HG03159 (cell line): ENCODE measurements around the gene ABCG4.
"Not testable (repeated sequence)": the region's sequence is repeated elsewhere in the genome, so short reads cannot be mapped to it uniquely, and the experiment has no call there.

Experiments used
- ATAC-seq: cut with Tn5 transposase; IDR thresholded peaks from one replicate; pipeline ENCODE4 v1.9.1; 2021; ENCODE audit warnings: mild to moderate bottlenecking, moderate library complexity; ENCODE audit not compliant: unreplicated experiment

Gene ABCG4

DNA sequence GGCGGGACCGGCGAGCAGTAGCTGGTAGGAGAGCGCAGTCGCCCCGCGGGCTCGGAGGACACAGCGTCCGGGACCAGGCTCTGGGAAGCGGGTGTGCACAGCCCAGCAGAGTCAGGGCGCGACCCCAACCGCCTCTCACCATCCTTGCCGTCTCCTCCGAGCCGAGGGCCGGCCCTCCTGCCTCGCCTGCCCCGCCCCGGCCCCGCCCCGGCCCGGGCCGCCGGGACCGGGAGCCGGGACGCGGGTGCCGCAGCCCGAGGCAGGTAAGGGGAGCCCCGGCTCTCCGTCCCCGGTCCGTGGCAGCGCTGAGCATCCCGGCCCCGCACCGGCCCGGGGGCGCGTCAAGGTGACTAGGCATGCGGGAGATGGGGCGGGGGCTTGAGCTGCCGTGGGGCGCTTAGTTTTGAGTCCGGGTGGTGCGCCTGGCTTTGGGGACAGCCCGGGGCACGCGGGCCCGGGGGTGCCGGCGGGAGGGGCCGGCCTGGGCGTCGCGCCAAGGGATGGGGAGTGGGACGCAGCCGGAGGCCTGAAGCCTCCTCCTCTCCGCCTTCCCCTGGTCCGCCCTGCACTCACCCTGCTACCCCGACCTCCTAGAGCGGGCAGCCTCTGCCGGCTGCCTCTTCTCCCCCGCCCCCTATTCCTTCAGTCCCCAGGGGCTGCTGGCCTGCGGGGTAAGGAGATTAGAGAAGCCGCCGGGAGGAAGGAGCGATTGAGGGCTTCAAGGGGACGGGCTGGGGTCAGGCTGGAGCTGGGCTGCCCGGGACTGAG, at the start of gene ABCG4:
Gene ABCG4 (plus strand): TSS at position 35 of the 768 bp plus-strand sequence. CDS start 914 bp downstream, outside the sequence.
- no peak for ATAC-seq

GRCh38 chr11:119099711-119100110, 49.1 kb upstream of the ABCG4 start:
- ATAC-seq, result no peak

- no peak for ATAC-seq
Measured at GRCh38 chr11:119100246-119100970, 48.4 kb upstream of the ABCG4 start.

GRCh38 chr11:119100994-119101758, 47.7 kb upstream of the ABCG4 start:
- peak; percentile 25 for ATAC-seq

DNA sequence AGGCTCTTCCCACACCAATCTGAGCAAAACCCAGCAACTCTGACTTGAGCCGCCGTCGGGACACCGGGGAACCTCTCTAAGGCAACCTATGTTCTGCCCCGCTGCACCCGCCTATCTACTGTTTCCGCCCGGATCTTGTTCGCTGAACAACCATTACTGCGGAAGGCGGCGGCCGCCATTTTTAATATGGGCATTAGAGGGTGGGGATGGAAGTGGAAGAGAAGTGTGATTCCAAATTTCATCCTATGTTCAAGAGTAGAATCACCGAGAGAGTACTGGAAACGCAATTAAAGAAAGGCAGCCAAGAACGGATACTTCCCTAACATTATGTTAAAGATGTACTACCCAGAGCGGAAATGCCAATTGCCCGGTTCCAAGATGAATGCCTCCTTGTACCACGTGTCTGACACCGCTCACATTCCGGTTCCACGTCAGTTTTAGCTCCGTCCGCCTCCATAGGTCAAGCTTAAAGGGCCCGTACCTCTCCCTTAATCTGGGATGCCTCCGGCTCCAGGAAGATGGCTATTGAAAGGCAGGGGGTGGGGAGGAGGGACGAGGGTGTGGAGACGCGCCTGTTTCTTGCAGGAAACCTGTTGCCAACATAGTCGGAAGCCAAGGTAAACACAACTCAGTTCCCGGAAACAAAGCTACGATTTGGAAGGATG, 47.0 kb upstream of the ABCG4 start, which contains the start of gene DPAGT1:
Gene DPAGT1 (minus strand): TSS at position 95 of the 665 bp plus-strand sequence. CDS start 198 bp downstream, outside the sequence.
- peak; percentile 69 for ATAC-seq

DNA sequence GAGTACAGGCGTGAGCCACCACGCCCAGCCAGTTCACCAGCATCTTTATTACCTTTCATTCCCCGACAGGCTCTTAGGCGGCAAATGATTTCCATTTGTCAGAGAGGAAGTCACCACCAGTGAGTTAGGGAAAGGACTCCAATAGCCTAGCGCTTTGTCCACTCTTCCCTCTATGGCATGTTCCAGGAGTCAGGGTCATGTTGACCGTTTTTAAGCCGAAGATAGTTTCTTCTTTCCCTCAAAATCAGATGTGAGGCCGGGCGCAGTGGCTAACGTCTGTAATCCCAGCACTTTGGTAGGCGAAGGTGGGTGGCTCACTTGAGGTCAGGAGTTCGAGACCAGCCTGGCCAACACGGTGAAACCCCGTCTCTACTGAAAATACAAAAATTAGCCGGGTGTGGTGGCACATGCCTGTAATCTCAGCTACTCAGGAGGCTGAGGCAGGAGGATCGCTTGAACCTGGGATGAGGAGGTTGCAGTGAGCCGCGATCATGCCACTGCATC, 45.6 kb upstream of the ABCG4 start:
- ATAC-seq, result not testable (repeated sequence)

DNA sequence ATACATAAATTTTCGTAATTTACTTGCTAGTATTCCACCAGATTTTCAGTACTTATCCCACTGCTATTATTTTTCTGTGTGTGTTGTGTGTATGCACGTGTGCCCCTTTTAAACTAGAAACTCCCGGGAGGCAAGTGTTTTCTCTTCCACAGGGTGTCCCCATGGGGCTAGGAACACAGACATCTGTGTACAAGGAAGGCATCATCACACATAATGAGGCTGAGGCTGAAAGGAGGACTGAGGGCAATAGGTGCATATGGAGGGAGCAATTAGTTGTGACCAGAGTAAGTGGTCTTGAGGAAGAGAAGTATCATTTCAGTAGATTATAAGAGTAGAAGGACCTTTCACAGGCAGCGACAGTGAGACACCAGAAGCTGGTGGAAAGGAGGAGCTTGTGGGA, 45.1 kb upstream of the ABCG4 start:
- no peak for ATAC-seq

DNA sequence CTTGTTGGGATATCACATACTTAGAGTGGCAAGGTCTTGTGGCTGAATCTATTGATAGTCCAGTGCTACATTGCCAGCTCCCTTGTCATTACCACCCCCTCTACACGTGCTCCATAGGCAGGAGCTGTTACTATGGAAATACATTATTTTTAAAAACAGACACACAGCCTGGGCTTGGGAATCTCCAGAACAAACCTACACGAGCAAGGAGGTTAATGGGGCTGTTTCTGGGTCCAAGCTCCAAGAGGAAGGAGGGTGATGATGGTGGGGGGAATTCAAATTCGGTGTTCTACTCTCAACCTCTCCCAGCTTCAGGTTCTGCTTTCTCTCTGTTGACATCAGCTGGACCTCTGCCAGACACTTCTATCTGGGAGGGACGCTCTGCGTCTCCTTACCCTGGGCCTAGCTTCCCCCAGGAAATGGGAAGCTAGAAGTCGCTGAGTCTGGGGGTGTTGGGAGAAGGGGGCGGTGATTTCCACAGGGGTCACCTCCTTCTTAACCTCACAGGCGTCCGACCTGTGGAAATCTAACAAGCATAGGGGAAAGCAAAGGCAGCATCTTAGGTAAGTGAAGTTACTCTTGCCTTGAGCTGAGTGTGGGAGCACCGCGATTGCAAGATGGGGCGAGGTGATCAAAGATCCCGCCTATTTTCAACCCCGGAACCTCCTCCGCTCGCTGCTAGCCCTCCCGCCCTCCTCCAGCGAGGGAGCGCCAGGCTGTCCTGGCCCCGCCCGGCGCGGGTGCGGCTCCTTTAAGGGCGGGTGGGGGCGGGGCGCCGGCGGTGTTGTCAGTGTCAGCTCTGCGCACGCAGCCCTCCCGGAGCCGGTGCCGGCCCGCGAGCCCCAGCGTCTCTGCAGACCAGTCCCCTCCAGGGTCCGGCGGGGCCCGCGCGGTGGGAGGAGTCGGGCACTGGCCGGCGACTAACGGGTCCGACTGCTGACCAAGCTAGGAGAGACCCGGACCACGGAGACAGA, 42.0 kb upstream of the ABCG4 start, which contains the start of gene C2CD2L:
Gene C2CD2L (plus strand): TSS at position 781 of the 974 bp plus-strand sequence. CDS start 398 bp downstream, outside the sequence.
- ATAC-seq, result peak; percentile 71

GRCh38 chr11:119107538-119108145, 41.2 kb upstream of the ABCG4 start:
- peak; percentile 29 for ATAC-seq

- ATAC-seq, result no peak
Measured at GRCh38 chr11:119108146-119108856, 40.6 kb upstream of the ABCG4 start.

DNA sequence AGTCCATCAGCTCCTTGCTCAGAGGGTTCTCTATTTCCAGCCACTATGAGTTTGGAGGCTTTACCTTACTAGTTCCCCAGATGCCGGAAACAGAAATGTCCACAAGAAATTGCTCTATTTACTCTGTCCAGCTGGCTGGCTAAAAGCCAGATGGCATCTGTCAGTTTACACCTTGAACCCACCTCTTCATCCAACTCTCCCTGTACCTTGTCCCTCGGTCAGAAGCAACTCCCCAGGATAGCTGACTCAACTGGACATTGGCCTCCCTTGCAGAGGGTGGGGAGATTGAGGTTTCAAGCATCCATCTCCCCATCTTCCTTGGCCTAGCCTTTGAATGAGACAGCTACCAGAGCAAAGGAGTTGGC, 40.0 kb upstream of the ABCG4 start:
- no peak for ATAC-seq

- ATAC-seq, result no peak
Measured at GRCh38 chr11:119109843-119110242, 39.0 kb upstream of the ABCG4 start.

- ATAC-seq, result no peak
Measured at GRCh38 chr11:119110439-119110838, 38.4 kb upstream of the ABCG4 start.

DNA sequence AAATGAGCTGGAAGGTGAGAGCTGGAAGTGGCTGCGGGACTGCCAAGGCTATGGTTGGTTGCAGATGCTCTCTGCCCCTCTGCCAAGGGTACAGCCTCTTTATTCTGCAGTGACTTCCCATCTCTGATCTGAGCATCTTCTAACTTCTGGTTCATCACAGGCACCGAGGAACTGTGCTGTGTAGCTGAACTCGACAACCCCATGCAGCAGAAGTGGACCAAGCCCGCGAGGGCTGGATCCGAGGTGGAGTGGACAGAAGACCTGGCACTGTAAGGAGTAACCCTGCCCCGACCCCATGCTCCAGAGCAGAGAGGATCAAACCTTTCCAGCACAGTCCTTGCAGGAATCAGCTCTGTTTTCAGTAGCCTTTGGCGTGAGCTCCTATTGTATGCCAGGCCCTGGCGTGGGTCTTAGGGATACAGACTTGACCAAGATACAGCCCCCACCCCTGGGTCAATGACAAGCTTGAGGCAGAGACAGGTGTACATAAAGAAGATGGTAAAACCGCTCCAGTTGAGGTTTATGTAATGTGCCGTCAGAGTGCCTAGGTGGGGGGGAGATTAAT, 37.4 kb upstream of the ABCG4 start:
- no peak for ATAC-seq

DNA sequence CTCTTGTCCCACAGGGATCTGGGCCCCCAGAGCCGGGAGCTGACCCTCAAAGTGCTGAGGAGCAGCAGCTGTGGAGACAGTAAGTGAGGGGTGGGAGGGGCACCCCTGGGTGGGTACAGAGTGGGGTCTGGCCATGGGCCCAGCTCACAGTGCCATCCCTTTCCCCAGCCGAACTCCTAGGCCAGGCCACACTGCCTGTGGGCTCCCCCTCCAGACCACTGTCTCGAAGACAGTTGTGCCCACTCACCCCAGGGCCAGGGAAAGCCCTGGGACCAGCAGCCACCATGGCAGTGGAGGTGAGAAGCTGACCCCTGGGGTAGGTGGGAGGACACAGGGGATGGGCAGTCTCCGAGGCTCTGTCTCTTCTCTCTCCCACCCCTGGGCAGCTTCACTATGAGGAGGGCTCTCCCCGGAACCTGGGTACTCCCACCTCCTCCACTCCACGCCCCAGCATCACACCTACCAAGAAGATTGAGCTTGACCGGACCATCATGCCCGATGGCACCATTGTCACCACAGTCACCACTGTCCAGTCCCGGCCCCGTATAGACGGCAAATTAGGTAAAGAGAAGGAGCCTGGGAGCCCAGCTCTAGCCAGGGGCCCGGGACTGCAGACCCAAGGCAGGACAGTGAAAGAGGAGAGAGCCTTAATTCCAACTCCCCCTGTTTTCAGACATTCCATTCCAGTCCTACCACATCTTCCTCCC, 36.4 kb upstream of the ABCG4 start:
- ATAC-seq, result no peak

- ATAC-seq, result no peak
Measured at GRCh38 chr11:119113716-119114115, 35.1 kb upstream of the ABCG4 start.

GRCh38 chr11:119114351-119114750, 34.5 kb upstream of the ABCG4 start:
- ATAC-seq, result no peak
